PFSK-1 (cell line): ENCODE measurements around the gene IGSF10. TPM values are rescaled to one million over a fixed set of nuclear protein-coding genes. Genes with fewer than 3 reads are reported as not detected.

Experiments
- FOXP2 ChIP-seq: optimal IDR thresholded peaks from 2 replicates; pipeline ENCODE3; 2011; ENCODE audit warnings: borderline replicate concordance, control low read depth, inconsistent platforms; ENCODE audit not compliant: insufficient read depth; ENCODE audit errors: extremely low read length, extremely low read depth
- POLR2AphosphoS5 ChIP-seq: IDR thresholded peaks from 2 replicates; pipeline ENCODE4 v1.6.1; 2012; ENCODE audit warnings: low read depth, mild to moderate bottlenecking, control low read depth, low read length, moderate library complexity
- REST ChIP-seq, 2 experiments: IDR thresholded peaks; 2 replicates each; pipeline versions ENCODE4 v1.6.1 to v1.8.0; 2011 to 2012; ENCODE audit warnings: low read depth in 2 of 2, low read length in 2 of 2, control low read depth in 1 of 2, inconsistent platforms in 1 of 2, mild to moderate bottlenecking in 1 of 2, moderate library complexity in 1 of 2; ENCODE audit not compliant: insufficient read depth in 1 of 2
- SIN3A ChIP-seq: IDR thresholded peaks from 2 replicates; pipeline ENCODE4 v1.6.1; 2012; ENCODE audit warnings: mild to moderate bottlenecking, low read length, moderate library complexity, borderline replicate concordance; ENCODE audit not compliant: insufficient read depth
- TAF1 ChIP-seq: IDR thresholded peaks from 2 replicates; pipeline ENCODE4 v1.6.1; 2012; ENCODE audit warnings: low read length, control low read depth, borderline replicate concordance; ENCODE audit not compliant: insufficient read depth
- polyA plus RNA-seq: library from polyadenylated mRNA; unstranded; fragments of >200 nt; gene quantifications from one replicate; pipeline ENCODE4 v1.2.1, GENCODE V29; 2012; ENCODE audit warnings: low read depth, missing spikeins; ENCODE audit not compliant: insufficient read length

The IGSF10 gene
- not detected for polyA plus RNA-seq

GRCh38 chr3:151460774-151461450, at the start of gene IGSF10:
TSS of gene IGSF10 (minus strand) at chr3:151461061. CDS start at chr3:151458709, 2,352 bp downstream.
- no peak for TF ChIP-seq POLR2AphosphoS5

GRCh38 chr3:151504606-151505005, 43.7 kb upstream of the IGSF10 start:
- TF ChIP-seq TAF1, result no peak
- TF ChIP-seq REST (IDR thresholded peaks at IDR 0.05; ENCODE audit: insufficient read depth in 1 of 2, low read depth in 2 of 2, low read length in 2 of 2), result no peak
- TF ChIP-seq POLR2AphosphoS5, result no peak
- TF ChIP-seq FOXP2, result no peak
- no peak for TF ChIP-seq SIN3A

GRCh38 chr3:151503074-151503473, 42.2 kb upstream of the IGSF10 start:
- TF ChIP-seq TAF1, result no peak
- TF ChIP-seq REST (IDR thresholded peaks at IDR 0.05; ENCODE audit: insufficient read depth in 1 of 2, low read depth in 2 of 2, low read length in 2 of 2), result no peak
- TF ChIP-seq FOXP2, result no peak

GRCh38 chr3:151501923-151502632, 41.2 kb upstream of the IGSF10 start:
- TF ChIP-seq POLR2AphosphoS5, result no peak
- no peak for TF ChIP-seq FOXP2
- TF ChIP-seq TAF1, result no peak
- TF ChIP-seq REST (IDR thresholded peaks at IDR 0.05; ENCODE audit: insufficient read depth in 1 of 2, low read depth in 2 of 2, low read length in 2 of 2), result no peak
- TF ChIP-seq SIN3A, result no peak

GRCh38 chr3:151501171-151501922, 40.5 kb upstream of the IGSF10 start:
- TF ChIP-seq REST (IDR thresholded peaks at IDR 0.05; ENCODE audit: insufficient read depth in 1 of 2, low read depth in 2 of 2, low read length in 2 of 2), result no peak
- TF ChIP-seq POLR2AphosphoS5, result no peak
- no peak for TF ChIP-seq FOXP2
- no peak for TF ChIP-seq SIN3A
- no peak for TF ChIP-seq TAF1
